SIG-M5 (cell line): Measurements from ENCODE around the gene AGFG1.
A peak's percentile ranks its signal among the peaks of the same experiment; 100 is the strongest.

ENCODE experiments used
- DNase-seq: peaks from one replicate; lab custom pipeline; 2025; lab: John Stamatoyannopoulos, UW

AGFG1 gene

GRCh38 chr2:227462462-227462951 lies 9.4 kb upstream of the AGFG1 start:
- no peak for DNase-seq

- no peak for DNase-seq
These were observed 8.7 kb upstream of the AGFG1 start for GRCh38 chr2:227462972-227463931.

- DNase-seq: no peak
These were observed 7.6 kb upstream of the AGFG1 start for GRCh38 chr2:227464361-227464760.

- DNase-seq: no peak
These were observed 7.1 kb upstream of the AGFG1 start for GRCh38 chr2:227464851-227465250.

GRCh38 chr2:227466887-227467600 lies 4.9 kb upstream of the AGFG1 start:
- DNase-seq: no peak

GRCh38 chr2:227471412-227471811 lies 544 bp upstream of the AGFG1 start:
- no peak for DNase-seq

GRCh38 chr2:227472265-227473121 lies 537 bp downstream of the AGFG1 start:
- no peak for DNase-seq

GRCh38 chr2:227473122-227473461 lies 1.1 kb downstream of the AGFG1 start:
- no peak for DNase-seq

- no peak for DNase-seq
These were observed 1.9 kb downstream of the AGFG1 start for GRCh38 chr2:227473806-227474205.

GRCh38 chr2:227474410-227474809 lies 2.5 kb downstream of the AGFG1 start:
- no peak for DNase-seq

- DNase-seq: no peak
These were observed 5.3 kb downstream of the AGFG1 start for GRCh38 chr2:227477291-227477690.

- no peak for DNase-seq
These were observed 8.0 kb downstream of the AGFG1 start for GRCh38 chr2:227479865-227480475.

- DNase-seq: no peak
These were observed 8.6 kb downstream of the AGFG1 start for GRCh38 chr2:227480528-227480927.

- peak; percentile 63 for DNase-seq
These were observed 10.8 kb downstream of the AGFG1 start for GRCh38 chr2:227482638-227483340.

- no peak for DNase-seq
These were observed 13.5 kb downstream of the AGFG1 start for GRCh38 chr2:227485429-227485828.

- no peak for DNase-seq
These were observed 14.7 kb downstream of the AGFG1 start for GRCh38 chr2:227486688-227487087.

- no peak for DNase-seq
These were observed 16.1 kb downstream of the AGFG1 start for GRCh38 chr2:227488045-227488444.

- DNase-seq: no peak
These were observed 19.4 kb downstream of the AGFG1 start for GRCh38 chr2:227491386-227491785.

GRCh38 chr2:227493524-227493923 lies 21.6 kb downstream of the AGFG1 start:
- no peak for DNase-seq

GRCh38 chr2:227497158-227497557 lies 25.2 kb downstream of the AGFG1 start:
- no peak for DNase-seq
